ENCODE data around the gene SLC2A14.
"Not testable (repeated sequence)": the region's sequence is repeated elsewhere in the genome, so short reads cannot be mapped to it uniquely, and the experiment has no call there.

SLC2A14 gene

DNA sequence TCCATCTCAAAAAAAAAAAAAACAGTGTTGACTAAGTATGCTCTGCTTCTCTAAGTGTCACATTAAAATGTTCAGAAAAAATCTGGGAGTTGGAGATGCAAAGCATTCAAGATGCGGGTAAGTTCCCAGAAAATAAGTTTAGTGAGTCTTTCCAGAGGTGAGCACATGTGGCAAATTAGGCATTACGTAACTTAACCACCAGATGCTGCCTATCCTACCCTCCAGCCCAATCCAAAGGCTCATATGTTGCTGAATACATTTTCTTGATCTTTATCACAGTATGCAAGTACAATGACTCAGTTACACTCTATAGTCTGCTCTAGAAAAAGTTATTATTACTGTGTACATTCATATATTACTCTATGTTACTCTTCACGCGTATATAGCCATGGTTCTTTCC, 3.6 kb downstream of the SLC2A14 start:
- no peak for DNase-seq (ENCODE audit: low read depth)

DNA sequence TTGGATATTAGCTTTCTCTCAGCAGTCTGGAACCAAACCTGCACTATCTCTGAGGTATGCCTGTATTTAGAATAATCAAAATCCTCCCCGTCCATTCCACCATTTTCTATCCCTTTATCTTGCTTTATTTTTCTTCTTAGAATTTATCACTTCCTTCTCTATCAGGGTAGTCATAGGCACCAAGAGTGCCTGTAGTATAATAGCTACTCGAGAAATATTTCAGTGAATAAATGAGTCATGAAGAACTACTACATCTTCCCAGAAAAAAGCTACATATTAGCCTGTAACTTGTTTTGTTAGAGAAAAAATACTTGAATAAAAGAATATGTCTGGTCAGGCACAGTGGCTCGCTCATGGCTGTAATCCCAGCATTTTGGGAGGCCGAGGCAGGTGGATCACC, 4.3 kb downstream of the SLC2A14 start:
- no peak for DNase-seq (ENCODE audit: low read depth)

DNA sequence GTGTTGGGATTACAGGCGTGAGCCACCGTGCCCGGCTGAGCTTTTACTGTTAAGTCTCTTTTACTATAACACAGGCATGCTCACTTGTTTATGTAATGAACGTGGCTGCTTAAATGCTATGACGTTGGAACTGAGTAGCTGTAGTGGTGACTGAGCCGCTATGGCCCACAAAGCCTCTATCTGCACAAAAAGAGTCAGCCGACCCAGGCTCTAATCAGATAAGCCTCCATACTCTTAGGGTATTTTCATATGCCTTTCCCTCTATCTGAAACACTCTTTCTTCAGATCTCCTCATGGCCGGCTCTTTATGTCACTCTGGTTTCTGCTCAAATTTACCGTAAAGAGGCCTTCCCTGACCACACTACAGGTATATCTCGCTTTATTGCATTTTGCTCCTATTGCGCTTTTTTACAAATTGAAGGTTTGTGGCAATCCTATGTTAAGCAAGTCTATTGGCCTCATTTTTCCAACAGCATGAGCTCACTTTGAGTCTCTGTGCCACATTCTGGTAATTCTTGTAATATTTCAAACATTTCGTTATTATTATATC, 8.0 kb downstream of the SLC2A14 start:
- DNase-seq (ENCODE audit: low read depth): no peak

DNA sequence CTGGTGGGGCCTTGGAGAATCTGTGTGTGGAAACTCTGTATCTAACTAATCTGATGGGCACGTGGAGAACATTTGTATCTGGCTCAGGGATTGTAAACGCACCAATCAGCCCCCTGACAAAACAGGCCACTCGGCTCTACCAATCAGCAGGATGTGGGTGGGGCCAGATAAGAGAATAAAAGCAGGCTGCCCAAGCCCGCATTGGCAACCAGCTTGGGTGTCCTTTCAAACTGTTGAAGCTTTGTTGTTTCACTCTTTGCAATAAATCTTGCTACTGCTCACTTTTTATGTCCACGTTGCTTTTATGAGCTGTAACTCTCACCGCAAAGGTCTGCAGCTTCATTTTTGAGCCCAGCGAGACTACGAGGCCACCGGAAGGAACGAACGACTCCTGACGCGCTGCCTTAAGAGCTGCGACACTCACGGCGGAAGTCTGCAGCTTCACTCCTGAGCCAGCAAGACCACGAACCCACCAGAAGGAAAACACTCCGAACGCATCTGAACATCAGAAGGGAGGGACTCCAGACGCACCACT, 9.8 kb downstream of the SLC2A14 start:
- not testable (repeated sequence) for DNase-seq (ENCODE audit: low read depth)

DNA sequence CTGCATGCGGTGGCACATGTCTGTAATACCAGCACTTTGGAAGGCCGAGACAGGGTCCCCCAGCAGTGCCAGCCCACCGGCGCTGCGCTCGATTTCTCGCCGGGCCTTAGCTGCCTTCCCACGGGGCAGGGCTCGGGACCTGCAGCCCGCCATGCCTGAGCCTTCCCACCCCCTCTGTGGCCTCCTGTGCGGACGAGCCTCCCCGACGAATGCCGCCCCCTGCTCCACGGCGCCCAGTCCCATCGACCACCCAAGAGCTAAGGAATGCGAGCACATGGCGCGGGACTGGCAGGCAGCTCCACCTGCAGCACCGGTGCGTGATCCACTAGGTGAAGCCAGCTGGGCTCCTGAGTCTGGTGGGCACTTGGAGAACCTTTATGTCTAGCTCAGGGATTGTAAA, 10.4 kb downstream of the SLC2A14 start:
- DNase-seq (ENCODE audit: low read depth): not testable (repeated sequence)

DNA sequence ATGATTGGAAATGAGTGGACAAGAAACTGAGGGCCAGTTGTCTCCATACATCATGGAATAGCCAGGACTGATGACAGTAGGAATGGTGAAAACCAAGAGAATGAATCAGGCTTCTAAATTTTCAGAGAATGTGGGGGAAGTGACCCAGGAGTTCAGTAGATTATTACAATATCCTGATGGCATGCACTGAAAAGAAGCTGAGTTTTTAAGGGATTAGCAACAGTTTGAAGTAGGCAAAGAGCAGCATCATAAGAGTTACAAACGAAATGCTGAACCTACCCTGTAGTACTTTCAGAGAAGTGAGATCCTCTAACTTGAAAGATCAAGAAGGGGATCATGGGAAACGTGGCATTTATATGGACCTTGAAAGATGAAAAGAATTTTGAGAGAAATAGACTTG, 13.2 kb downstream of the SLC2A14 start:
- DNase-seq (ENCODE audit: low read depth): no peak

DNA sequence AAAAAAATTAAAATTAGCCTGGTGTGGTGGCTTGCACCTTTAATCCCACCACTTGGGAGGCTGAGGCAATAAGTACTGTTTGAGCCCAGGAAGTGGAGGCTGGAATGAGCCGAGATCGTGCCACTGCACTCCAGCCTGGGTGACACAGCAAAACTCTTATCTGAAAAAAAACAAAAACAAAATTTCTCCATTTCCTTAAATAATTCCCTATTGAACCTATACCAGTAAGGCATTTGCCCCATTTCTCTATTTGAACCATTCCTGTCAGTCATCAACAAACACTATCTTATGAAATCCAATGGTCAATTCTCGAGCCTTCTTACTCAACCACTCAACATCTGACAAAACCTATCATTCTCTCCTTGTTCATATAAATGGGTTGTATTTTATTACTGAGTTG, 14.7 kb downstream of the SLC2A14 start:
- DNase-seq (ENCODE audit: low read depth): no peak

DNA sequence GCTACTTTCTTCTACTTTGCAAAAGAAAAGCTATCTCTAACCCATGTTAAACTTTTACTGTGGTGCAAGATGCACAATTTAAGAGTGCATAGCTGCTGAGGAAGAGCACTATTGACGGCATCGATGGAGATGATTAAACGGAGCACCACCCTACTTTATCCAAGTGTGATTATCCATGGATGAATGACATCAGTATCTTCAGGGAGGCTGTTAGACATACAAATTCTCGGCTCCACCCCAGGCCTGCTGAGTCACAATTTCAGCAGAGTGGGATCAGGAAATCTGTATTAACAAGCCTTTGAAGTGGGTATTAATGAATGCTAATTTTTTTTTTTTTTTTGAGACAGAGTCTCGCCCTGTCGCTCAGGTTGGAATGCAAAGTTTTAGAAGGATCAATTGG, 16.2 kb downstream of the SLC2A14 start:
- no peak for DNase-seq (ENCODE audit: low read depth)

DNA sequence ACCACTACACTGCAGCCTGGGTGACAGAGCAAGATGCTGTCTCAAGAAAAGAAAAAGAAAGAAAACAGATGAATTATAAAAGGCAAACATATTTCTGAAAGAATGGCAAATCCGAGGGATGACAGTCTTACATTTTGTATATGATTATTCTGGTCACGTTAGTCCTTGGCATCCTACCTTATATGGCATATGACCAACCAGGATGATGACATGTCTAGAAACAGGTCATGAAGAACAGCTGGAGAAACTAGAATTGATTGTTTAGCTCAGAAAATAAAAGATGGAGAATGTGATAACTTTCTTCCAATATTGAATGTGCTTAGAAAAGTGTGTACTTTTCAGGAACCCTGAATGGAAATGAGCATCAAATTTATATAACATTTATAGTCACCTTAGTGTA, 19.2 kb downstream of the SLC2A14 start:
- no peak for DNase-seq (ENCODE audit: low read depth)

DNA sequence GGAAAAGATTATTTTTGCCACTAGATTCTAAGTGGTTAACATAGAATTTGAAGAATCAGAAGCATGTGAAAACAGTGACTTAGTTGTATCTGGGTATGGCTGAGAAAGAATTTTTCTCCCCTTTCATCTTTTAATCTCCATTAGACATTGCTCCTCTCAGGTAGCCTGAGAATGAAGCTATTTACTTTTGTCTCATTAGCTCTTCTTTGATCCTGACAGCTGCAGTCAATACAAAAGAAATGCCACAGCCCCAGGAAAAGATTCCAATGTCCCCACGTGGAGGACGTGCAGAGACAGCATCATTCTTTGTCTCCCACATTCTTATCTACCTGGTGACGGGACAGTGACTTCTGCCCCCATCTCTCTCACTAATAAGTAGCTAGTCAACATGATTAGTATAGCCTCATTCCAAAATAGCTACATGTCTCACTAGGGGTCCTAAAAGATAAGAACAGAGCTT, 21.1 kb downstream of the SLC2A14 start:
- DNase-seq (ENCODE audit: low read depth): not testable (repeated sequence)

DNA sequence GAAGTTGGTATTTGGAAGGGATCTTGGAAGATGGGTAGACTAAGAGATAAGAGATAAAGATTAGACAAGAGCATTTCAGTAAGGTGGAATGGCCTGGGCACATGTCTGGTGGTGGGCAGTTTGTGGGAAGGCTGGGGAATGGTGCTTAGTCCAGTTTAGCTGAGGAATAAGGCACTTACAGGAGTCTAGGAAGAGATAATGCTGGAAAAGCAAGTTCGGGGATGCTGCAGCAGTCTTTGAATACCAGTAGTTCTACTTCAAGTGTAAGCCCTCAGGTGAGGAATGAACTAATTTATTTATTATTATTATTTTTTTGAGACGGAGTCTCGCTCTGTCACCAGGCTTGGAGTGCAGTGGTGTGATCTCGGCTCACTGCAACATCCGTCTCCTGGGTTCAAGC, 22.6 kb downstream of the SLC2A14 start:
- DNase-seq (ENCODE audit: low read depth): not testable (repeated sequence)

DNA sequence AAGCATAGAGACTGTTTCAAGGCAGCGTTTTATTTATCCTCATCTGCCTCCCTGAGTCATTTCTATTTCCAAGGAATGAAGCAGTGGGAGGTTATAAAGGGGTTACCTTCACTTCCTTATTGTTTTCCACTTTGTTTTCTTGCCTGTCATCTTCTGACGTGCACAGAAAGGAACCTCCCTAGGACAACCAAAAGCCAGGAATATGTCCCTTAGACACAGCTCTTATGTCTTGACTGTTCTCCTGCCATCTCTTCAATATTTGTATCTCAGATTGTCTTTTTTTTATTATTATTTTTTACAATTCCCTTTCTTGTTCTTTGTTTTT, 24.7 kb downstream of the SLC2A14 start:
- not testable (repeated sequence) for DNase-seq (ENCODE audit: low read depth)

DNA sequence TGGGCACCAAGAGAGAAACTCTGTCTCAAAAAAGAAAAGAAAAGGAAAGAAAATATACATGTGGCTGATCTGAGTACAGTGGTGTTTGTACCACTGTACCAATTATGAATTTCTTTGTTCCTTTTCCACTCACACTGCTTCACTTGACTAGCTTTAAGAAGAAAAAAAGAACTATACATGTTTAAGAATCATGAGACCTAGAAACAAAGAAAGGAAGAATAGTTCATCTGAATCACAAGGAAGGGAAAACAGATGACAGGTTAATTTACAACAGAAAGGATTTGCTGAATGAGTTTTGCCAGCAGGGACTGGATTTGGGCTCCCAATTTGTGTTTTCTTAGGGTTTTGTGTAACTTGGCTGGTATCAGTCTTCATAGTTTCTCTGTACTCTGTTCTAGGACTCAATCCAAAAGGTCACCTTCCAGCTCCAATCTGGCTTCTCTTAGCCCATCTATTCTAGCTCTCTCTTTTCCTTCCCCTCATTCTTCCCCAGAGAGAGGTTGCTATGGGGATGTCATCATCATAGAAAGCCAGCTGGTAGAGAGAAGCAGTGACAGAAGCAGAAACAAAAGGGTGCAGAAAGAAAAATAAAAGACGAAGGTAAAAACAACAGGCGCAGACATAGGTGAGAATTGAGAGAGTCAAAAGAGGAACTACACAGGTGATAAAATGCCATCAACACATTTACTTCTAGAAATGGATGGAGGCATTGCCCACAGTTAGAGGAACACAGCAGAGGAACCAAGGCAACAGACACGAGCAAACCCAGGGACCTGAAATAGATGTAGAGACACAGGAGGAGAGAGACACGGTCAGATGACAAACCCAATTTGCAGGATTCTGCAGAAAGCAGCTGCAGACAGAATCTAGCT, 25.3 kb downstream of the SLC2A14 start:
- not testable (repeated sequence) for DNase-seq (ENCODE audit: low read depth)

DNA sequence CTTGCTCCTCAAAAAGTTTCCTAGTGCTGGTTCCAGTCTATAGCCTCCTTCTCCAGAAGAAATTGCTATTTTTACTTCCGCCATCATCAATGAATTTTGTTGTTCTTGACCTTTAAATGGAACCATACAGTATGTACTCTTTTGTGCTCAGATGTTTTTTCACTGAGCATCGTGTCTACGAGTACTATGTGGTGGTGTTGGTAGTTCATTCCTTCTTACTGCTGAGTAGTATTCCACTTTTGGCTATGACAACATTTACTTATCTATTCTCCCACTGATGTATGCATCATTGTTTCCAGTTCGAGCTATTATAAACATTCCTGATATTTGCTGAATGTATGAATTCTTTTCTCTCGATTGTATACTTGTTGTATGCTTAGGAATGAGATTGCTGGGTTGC, 28.6 kb downstream of the SLC2A14 start:
- DNase-seq (ENCODE audit: low read depth): no peak

DNA sequence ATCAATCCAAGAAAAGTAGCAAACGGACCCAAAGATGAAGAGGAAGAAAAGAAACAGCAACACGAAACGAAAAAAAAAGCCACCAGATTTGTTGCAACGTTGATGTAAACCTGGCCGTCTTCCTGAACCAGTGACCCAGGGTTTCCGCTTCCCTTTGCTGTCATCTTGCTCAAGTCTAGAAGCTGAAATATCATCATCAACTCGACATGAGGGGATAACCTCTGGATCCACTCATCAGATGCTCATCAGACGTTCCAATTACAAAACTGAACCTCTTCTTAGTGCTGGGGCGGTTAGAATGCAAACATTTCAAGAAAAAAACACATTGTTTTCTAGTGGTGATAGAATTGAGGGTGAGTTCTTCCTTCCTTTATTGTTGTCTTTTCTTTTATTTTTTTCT, 29.1 kb downstream of the SLC2A14 start:
- not testable (repeated sequence) for DNase-seq (ENCODE audit: low read depth)

DNA sequence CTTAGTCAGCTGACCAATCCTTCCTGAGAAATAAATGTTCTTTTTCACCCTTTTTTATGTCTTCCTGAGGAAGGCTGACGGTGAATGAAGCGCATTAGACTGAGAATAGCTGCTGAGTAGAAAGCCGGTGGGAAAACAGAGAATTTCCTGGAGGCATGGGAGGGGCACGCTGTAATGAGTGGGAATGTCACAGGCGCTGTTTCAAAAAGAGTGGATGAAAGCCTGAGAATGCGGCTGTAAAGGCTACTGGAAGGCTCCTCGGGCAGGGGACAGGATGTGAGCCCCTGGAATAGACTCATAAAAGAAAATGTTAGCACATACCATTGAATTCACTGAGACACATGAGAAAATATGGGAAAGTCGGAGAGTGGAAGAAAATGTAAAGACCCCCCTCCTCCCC, 29.6 kb downstream of the SLC2A14 start:
- not testable (repeated sequence) for DNase-seq (ENCODE audit: low read depth)

DNA sequence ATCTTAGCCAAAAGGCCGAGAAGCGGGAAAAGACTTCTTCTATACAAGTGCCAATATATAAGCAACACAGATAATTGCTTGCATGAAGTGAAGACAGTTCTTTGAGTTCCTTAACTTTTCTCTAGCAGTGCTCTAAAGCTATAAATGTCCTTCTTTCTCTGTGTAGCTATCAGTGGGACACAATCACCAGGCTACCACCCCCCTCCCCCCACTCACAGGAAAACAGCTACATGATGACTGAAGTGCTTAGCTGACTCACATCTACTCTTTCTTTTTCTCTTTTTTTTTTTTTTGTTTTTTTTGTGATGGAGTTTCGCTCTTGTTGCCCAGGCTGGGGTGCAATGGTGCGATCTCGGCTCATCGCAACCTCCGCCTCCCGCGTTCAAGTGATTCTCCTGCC, 30.3 kb downstream of the SLC2A14 start:
- not testable (repeated sequence) for DNase-seq (ENCODE audit: low read depth)

DNA sequence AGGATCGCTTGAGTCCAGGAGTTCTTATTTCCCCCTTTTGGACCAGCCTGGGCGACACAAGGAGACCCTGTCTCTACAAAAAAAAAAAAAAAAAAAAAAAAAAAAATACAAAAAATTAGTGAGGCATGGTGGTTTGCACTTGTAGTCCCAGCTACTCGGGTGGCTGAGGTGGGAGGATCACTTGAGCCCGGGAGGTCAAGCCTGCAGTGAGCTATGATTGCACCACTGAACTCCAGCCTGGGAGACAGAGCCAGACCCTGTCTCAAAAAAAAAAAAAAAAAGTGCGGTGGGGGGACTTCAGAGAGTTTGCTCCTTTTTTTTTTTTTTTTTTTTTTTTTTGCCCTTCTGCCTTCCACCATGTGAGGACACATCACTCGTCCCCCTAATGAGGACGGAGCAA, 32.9 kb downstream of the SLC2A14 start:
- not testable (repeated sequence) for DNase-seq (ENCODE audit: low read depth)

DNA sequence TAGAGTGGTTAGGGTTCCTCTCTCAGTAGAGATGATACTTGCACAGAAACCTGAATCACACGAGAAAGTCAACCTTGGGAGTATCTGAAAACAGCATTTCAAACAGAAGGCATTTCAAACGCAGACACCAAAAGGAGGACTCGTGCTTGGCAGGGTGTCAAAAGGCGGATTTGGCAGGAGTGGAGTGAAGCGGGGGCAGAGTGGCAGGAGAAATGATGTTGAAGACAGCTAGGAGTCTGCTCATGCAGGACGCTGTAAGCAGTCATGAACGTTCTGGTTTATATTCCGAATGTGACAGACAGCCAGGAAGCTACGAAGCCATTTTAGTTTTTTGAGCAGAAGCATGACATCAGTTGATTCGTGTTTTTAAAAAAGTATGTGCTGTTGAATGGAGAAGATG, 33.5 kb downstream of the SLC2A14 start:
- not testable (repeated sequence) for DNase-seq (ENCODE audit: low read depth)

DNA sequence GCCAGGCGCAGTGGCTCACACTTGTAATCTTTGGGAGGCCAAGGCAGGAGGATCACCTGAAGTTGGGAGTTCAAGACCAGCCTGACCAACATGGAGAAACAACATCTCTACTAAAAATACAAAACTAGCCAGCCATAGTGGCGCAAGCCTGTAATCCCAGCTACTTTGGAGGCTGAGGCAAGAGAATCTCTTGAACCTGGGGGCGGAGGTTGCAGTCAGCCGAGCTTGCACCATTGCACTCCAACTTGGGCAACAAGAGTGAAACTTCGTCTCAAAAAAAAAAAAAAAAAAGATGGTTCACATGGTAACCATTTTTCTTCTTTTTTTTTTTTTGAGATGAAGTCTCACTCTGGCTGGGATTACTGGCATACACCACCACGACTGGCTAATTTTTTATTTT, 35.3 kb downstream of the SLC2A14 start:
- DNase-seq (ENCODE audit: low read depth): no peak

DNA sequence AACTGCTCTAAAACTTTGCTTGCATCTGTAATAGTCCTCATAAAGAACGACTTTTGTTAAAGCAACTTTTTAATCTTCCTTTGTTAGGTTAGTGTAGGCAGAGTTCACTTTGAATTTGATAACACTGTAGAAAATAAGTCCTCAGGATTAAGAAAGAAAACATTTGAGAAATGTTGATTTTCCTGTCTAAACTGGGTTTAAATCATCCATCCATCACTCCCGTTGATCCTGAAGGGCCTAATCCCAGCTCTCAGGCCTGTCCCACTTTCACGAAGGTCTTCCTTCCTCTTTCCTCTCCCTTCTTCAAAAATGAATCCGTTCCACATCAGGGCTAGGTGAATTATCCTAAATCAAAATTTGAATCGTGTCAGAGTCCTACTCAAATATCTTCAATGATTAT, 36.9 kb downstream of the SLC2A14 start:
- DNase-seq (ENCODE audit: low read depth): no peak

DNA sequence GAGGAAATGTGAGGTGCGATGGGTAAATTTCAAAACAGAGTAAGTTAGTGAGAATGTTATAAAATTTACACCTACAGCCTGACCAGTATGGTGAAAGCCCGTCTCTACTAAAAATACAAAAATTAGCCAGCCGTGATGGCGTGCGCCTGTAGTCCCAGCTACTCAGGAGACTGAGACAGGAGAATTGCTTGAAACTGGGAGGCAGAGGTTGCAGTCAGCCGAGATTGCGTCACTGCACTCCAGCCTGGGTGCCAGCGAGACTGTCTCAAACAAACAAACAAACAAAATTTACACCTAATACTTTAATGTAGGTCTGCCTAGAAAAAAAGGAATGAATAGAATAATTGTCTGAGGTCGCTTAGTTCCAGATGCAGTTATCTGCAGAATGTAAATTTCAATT, 37.6 kb downstream of the SLC2A14 start:
- no peak for DNase-seq (ENCODE audit: low read depth)

DNA sequence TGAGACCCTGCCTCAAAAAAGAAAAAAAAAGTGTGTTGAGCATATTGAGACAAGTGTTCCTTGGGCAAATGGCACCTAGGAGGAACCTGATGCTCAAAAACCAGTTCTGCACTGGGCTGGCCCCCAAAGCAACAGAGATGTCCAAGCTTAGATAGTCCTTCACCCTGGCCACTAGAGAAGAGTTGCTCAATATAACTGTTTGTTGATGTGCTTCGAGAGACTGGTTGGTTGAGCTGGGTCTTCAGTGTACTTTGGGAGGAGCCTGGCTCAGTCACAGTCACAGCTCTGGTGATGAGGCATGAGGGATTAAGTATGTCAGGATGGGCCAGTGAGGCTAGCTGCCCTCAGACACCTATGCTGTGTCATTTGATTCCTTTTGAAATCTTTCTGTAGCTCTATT, 38.0 kb downstream of the SLC2A14 start:
- no peak for DNase-seq (ENCODE audit: low read depth)

DNA sequence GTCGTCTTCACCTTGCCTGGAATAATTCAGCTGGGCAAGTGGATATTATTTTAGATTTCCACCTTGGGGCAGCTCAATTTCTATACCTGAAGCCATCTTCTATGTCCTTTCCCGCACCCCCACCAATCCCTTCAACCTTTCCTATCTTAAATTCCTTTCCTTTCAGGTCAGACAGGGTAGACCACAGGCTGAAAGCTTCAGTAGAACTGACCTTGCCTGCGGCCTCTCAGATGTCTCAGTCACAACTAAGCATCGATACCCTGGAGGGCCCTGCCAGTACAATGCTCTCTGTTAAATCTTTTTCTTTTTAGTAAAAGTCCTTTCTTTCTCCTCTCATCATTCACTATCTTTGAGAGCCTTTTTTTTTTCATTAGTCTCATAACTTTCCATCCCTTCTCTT, 38.9 kb downstream of the SLC2A14 start:
- DNase-seq (ENCODE audit: low read depth): no peak

All from activated T-cell treated with anti-CD3 and anti-CD28 coated beads for 24 hours (primary cell).